Activated CD4-positive, alpha-beta T cell treated with anti-CD3 and anti-CD28 coated beads, Interleukin-2, amount 10 ng/mL, durations not matched to agents 7 days and 5 days (primary cell): ENCODE measurements around the gene UCKL1. TPM values are rescaled to one million over a fixed set of nuclear protein-coding genes. Genes with fewer than 3 reads are reported as not detected.
"Not testable (repeated sequence)": the region's sequence is repeated elsewhere in the genome, so short reads cannot be mapped to it uniquely, and the experiment has no call there.

ENCODE experiments used
- CTCF ChIA-PET: fragments of 350-600 bp; sonication (Branson Sonifier 250); formaldehyde crosslinking; loops from one replicate; lab custom pipeline; 2021; ENCODE audit warnings: antibody characterized with exemption; lab: Charles Lee
- POLR2A ChIA-PET: fragments of 350-600 bp; sonication (Branson Sonifier 250); formaldehyde crosslinking; loops from one replicate; lab custom pipeline; 2021; ENCODE audit warnings: antibody characterized with exemption; lab: Charles Lee
- DNase-seq: peaks from one replicate; pipeline ENCODE4 v3.0.0-alpha.2; 2020
- H3K27ac Mint-ChIP-seq: one replicate; pipeline ENCODE4 v1.8.0; 2021; ENCODE audit warnings: mild to moderate bottlenecking, moderate library complexity, mixed read lengths
- H3K27me3 Mint-ChIP-seq: one replicate; pipeline ENCODE4 v1.8.0; 2021; ENCODE audit warnings: mixed read lengths
- H3K36me3 Mint-ChIP-seq: one replicate; pipeline ENCODE4 v1.8.0; 2021; ENCODE audit warnings: low read depth, mixed read lengths
- H3K4me1 Mint-ChIP-seq: one replicate; pipeline ENCODE4 v1.8.0; 2021; ENCODE audit warnings: mixed read lengths
- H3K4me3 Mint-ChIP-seq: one replicate; pipeline ENCODE4 v1.8.0; 2021; ENCODE audit warnings: mild to moderate bottlenecking, moderate library complexity, mixed read lengths
- H3K9me3 Mint-ChIP-seq: one replicate; pipeline ENCODE4 v1.8.0; 2021; ENCODE audit warnings: mixed read lengths
- total RNA-seq, 2 experiments: library from RNA; stranded (reverse); gene quantifications; one replicate each; pipeline ENCODE4 v1.2.3, GENCODE V29; 2021

UCKL1 gene
- total RNA-seq, 2 experiments from 2014 or later, result 37.8 to 41.0 TPM

GRCh38 chr20:63932606-63933160 is 23.5 kb downstream of the UCKL1 start:
- CTCF ChIA-PET, result interaction anchor here (1.2 to 1.5 kb wide), 2 partner anchors 11 to 19 kb away, joined by 3 to 5 read pairs; no protein-coding TSS in a partner anchor
- POLR2A ChIA-PET, result no interaction called here
- peaks cover 56% of the 10 kb centered on the region for H3K36me3 Mint-ChIP-seq
- H3K27ac Mint-ChIP-seq, result no peak overlapping the region
- H3K27me3 Mint-ChIP-seq, result no peaks in the 10 kb centered on the region
- DNase-seq, result no peak
- no peaks in the 10 kb centered on the region for H3K9me3 Mint-ChIP-seq
- no peak overlapping the region for H3K4me3 Mint-ChIP-seq
- H3K4me1 Mint-ChIP-seq, result peaks cover 2% of the 10 kb centered on the region

- H3K36me3 Mint-ChIP-seq, result peaks cover 58% of the 10 kb centered on the region
- POLR2A ChIA-PET, result no interaction called here
- CTCF ChIA-PET, result interaction anchor here (1.5 kb wide), 1 partner anchor 18 kb away, joined by 5 read pairs; no protein-coding TSS in a partner anchor
Measured at GRCh38 chr20:63931735-63932134, 24.5 kb downstream of the UCKL1 start.

GRCh38 chr20:63930971-63931553 is 25.2 kb downstream of the UCKL1 start:
- Mint-ChIP-seq H3K36me3 (peaks cover 60% of the 10 kb centered on the region), H3K9me3 (no peaks in the 10 kb centered on the region), H3K4me3 (no peak overlapping the region), H3K4me1 (peaks cover 2% of the 10 kb centered on the region), H3K27me3 (no peaks in the 10 kb centered on the region), H3K27ac (no peak overlapping the region)
- no peak for DNase-seq
- POLR2A ChIA-PET, result no interaction called here
- CTCF ChIA-PET, result no interaction called here

More at GRCh38 chr20:63931735-63932134, 24.5 kb downstream of the UCKL1 start:
- Mint-ChIP-seq H3K27me3 (no peaks in the 10 kb centered on the region), H3K4me3 (no peak overlapping the region), H3K27ac (no peak overlapping the region), H3K9me3 (no peaks in the 10 kb centered on the region), H3K4me1 (no peaks in the 10 kb centered on the region)
- no peak for DNase-seq

- H3K4me3 Mint-ChIP-seq, POLR2A ChIA-PET, H3K27me3 Mint-ChIP-seq, H3K4me1 Mint-ChIP-seq, H3K27ac Mint-ChIP-seq, H3K9me3 Mint-ChIP-seq, DNase-seq: not testable (repeated sequence)
- peaks cover 54% of the 10 kb centered on the region for H3K36me3 Mint-ChIP-seq
- CTCF ChIA-PET, result interaction anchor here (2.0 kb wide), 1 partner anchor 109 kb away, joined by 8 read pairs; no protein-coding TSS in a partner anchor
Measured at GRCh38 chr20:63929473-63929883, 26.7 kb downstream of the UCKL1 start.

GRCh38 chr20:63929071-63929470 is 27.1 kb downstream of the UCKL1 start:
- POLR2A ChIA-PET, result no interaction called here
- peaks cover 6% of the 10 kb centered on the region for H3K4me1 Mint-ChIP-seq
- H3K9me3 Mint-ChIP-seq, result no peaks in the 10 kb centered on the region
- CTCF ChIA-PET, result interaction anchor here (0.9 to 2.0 kb wide), 4 partner anchors 13 to 392 kb away, joined by 3 to 8 read pairs (median 3); partner anchors contain the start of gene PTK6
- no peak overlapping the region for H3K4me3 Mint-ChIP-seq
- H3K36me3 Mint-ChIP-seq, result peaks cover 50% of the 10 kb centered on the region
- no peak for DNase-seq
- no peaks in the 10 kb centered on the region for H3K27me3 Mint-ChIP-seq
- peak overlapping the region; percentile 25 for H3K27ac Mint-ChIP-seq

GRCh38 chr20:63926298-63926697 is 29.9 kb downstream of the UCKL1 start:
- no peaks in the 10 kb centered on the region for H3K27me3 Mint-ChIP-seq
- H3K4me1 Mint-ChIP-seq, result peaks cover 10% of the 10 kb centered on the region
- DNase-seq, result no peak
- no peaks in the 10 kb centered on the region for H3K9me3 Mint-ChIP-seq
- H3K36me3 Mint-ChIP-seq, result peaks cover 42% of the 10 kb centered on the region
- H3K4me3 Mint-ChIP-seq, result no peak overlapping the region
- ChIA-PET POLR2A (no interaction called here), CTCF (interaction anchor here (1.8 kb wide), 1 partner anchor 15 kb away, joined by 5 read pairs; no protein-coding TSS in a partner anchor)
- no peak overlapping the region for H3K27ac Mint-ChIP-seq

- H3K4me3 Mint-ChIP-seq, result no peak overlapping the region
- no peaks in the 10 kb centered on the region for H3K27me3 Mint-ChIP-seq
- no peak for DNase-seq
- CTCF ChIA-PET, result no interaction called here
- no peak overlapping the region for H3K27ac Mint-ChIP-seq
- peaks cover 10% of the 10 kb centered on the region for H3K4me1 Mint-ChIP-seq
- POLR2A ChIA-PET, result no interaction called here
- no peaks in the 10 kb centered on the region for H3K9me3 Mint-ChIP-seq
- H3K36me3 Mint-ChIP-seq, result peaks cover 34% of the 10 kb centered on the region
Measured at GRCh38 chr20:63924241-63924640, 32.0 kb downstream of the UCKL1 start.

GRCh38 chr20:63923651-63924050 is 32.6 kb downstream of the UCKL1 start:
- Mint-ChIP-seq H3K27me3 (no peaks in the 10 kb centered on the region), H3K4me3 (no peak overlapping the region), H3K27ac (no peak overlapping the region), H3K36me3 (peaks cover 33% of the 10 kb centered on the region), H3K9me3 (no peaks in the 10 kb centered on the region), H3K4me1 (peaks cover 10% of the 10 kb centered on the region)
- no peak for DNase-seq
- POLR2A ChIA-PET, result no interaction called here
- CTCF ChIA-PET, result no interaction called here

- no peak for DNase-seq
- H3K4me3 Mint-ChIP-seq, result no peak overlapping the region
- no peaks in the 10 kb centered on the region for H3K27me3 Mint-ChIP-seq
- POLR2A ChIA-PET, result no interaction called here
- no peaks in the 10 kb centered on the region for H3K9me3 Mint-ChIP-seq
- CTCF ChIA-PET, result no interaction called here
- peaks cover 36% of the 10 kb centered on the region for H3K36me3 Mint-ChIP-seq
- peaks cover 11% of the 10 kb centered on the region for H3K4me1 Mint-ChIP-seq
- no peak overlapping the region for H3K27ac Mint-ChIP-seq
Measured at GRCh38 chr20:63920226-63920625, 36.0 kb downstream of the UCKL1 start.

GRCh38 chr20:63919130-63919529 is 37.1 kb downstream of the UCKL1 start:
- ChIA-PET CTCF (interaction anchor here (0.6 kb wide), 1 partner anchor 66 kb away, joined by 4 read pairs; no protein-coding TSS in a partner anchor), POLR2A (no interaction called here)
- H3K9me3 Mint-ChIP-seq, result peaks cover 2% of the 10 kb centered on the region
- H3K27ac Mint-ChIP-seq, result no peak overlapping the region
- no peak overlapping the region for H3K4me3 Mint-ChIP-seq
- no peaks in the 10 kb centered on the region for H3K27me3 Mint-ChIP-seq
- peaks cover 40% of the 10 kb centered on the region for H3K36me3 Mint-ChIP-seq
- peaks cover 10% of the 10 kb centered on the region for H3K4me1 Mint-ChIP-seq
- no peak for DNase-seq

- ChIA-PET CTCF (interaction anchor here (0.7 to 1.0 kb wide), 2 partner anchors 15 to 300 kb away, joined by 3 read pairs; no protein-coding TSS in a partner anchor), POLR2A (interaction anchor here (0.6 kb wide), 1 partner anchor 1418 kb away, joined by 4 read pairs; no protein-coding TSS in a partner anchor)
- no peak for DNase-seq
- peak overlapping the region; percentile 13 for H3K27ac Mint-ChIP-seq
- peaks cover 8% of the 10 kb centered on the region for H3K4me1 Mint-ChIP-seq
- no peaks in the 10 kb centered on the region for H3K27me3 Mint-ChIP-seq
- H3K36me3 Mint-ChIP-seq, result peaks cover 41% of the 10 kb centered on the region
- no peak overlapping the region for H3K4me3 Mint-ChIP-seq
- H3K9me3 Mint-ChIP-seq, result peaks cover 2% of the 10 kb centered on the region
Measured at GRCh38 chr20:63917811-63918210, 38.4 kb downstream of the UCKL1 start.

GRCh38 chr20:63916371-63916939 is 39.8 kb downstream of the UCKL1 start:
- DNase-seq, H3K4me1 Mint-ChIP-seq, H3K9me3 Mint-ChIP-seq, H3K27ac Mint-ChIP-seq, POLR2A ChIA-PET, CTCF ChIA-PET, H3K4me3 Mint-ChIP-seq, H3K27me3 Mint-ChIP-seq: not testable (repeated sequence)
- peaks cover 41% of the 10 kb centered on the region for H3K36me3 Mint-ChIP-seq

- H3K27me3 Mint-ChIP-seq, result no peaks in the 10 kb centered on the region
- no peak overlapping the region for H3K27ac Mint-ChIP-seq
- no peak for DNase-seq
- peaks cover 2% of the 10 kb centered on the region for H3K9me3 Mint-ChIP-seq
- peaks cover 16% of the 10 kb centered on the region for H3K4me1 Mint-ChIP-seq
- H3K36me3 Mint-ChIP-seq, result peaks cover 48% of the 10 kb centered on the region
- no peak overlapping the region for H3K4me3 Mint-ChIP-seq
- CTCF ChIA-PET, result interaction anchor here (0.7 kb wide), 1 partner anchor 20 kb away, joined by 3 read pairs; no protein-coding TSS in a partner anchor
- POLR2A ChIA-PET, result no interaction called here
Measured at GRCh38 chr20:63915471-63915870, 40.7 kb downstream of the UCKL1 start.
